ENCODE measurements around the gene NPC2.
"Not testable (repeated sequence)": the region's sequence is repeated elsewhere in the genome, so short reads cannot be mapped to it uniquely, and the experiment has no call there.

NPC2 gene

GRCh38 chr14:74492776-74493342, at the start of gene NPC2:
TSS of gene NPC2 (minus strand) at chr14:74493305. CDS start at chr14:74493274, 31 bp downstream.
- peak; percentile 18 for DNase-seq (ENCODE audit: low read depth, low spot score)

GRCh38 chr14:74542056-74542685, 49.1 kb upstream of the NPC2 start:
- no peak for TF ChIP-seq CTCF (IDR thresholded peaks at IDR 0.05; ENCODE audit: low read depth, low read length)
- no peak for DNase-seq (ENCODE audit: low read depth, low spot score)
- H3K4me3 ChIP-seq (ENCODE audit: low read depth, low read length), result no peak overlapping the region
- in situ Hi-C loops (cut with HindIII; ENCODE audit: low sequenced_read_pairs), result no loop called here

More at GRCh38 chr14:74492776-74493342, at the start of gene NPC2:
- no peak for TF ChIP-seq CTCF (IDR thresholded peaks at IDR 0.05; ENCODE audit: low read depth, low read length)
- in situ Hi-C loops (cut with HindIII; ENCODE audit: low sequenced_read_pairs), result no loop called here
- peak within 1 kb of the TSS; percentile 98 for H3K4me3 ChIP-seq (ENCODE audit: low read depth, low read length)

GRCh38 chr14:74541225-74541624, 48.1 kb upstream of the NPC2 start:
- DNase-seq (ENCODE audit: low read depth, low spot score), result no peak
- no peak for TF ChIP-seq CTCF (IDR thresholded peaks at IDR 0.05; ENCODE audit: low read depth, low read length)
- in situ Hi-C loops (cut with HindIII; ENCODE audit: low sequenced_read_pairs), result no loop called here
- H3K4me3 ChIP-seq (ENCODE audit: low read depth, low read length), result no peak overlapping the region

GRCh38 chr14:74539503-74539902, 46.4 kb upstream of the NPC2 start:
- DNase-seq (ENCODE audit: low read depth, low spot score), result no peak
- no peak for TF ChIP-seq CTCF (IDR thresholded peaks at IDR 0.05; ENCODE audit: low read depth, low read length)
- H3K4me3 ChIP-seq (ENCODE audit: low read depth, low read length), result no peak overlapping the region
- in situ Hi-C loops (cut with HindIII; ENCODE audit: low sequenced_read_pairs), result no loop called here

DNA sequence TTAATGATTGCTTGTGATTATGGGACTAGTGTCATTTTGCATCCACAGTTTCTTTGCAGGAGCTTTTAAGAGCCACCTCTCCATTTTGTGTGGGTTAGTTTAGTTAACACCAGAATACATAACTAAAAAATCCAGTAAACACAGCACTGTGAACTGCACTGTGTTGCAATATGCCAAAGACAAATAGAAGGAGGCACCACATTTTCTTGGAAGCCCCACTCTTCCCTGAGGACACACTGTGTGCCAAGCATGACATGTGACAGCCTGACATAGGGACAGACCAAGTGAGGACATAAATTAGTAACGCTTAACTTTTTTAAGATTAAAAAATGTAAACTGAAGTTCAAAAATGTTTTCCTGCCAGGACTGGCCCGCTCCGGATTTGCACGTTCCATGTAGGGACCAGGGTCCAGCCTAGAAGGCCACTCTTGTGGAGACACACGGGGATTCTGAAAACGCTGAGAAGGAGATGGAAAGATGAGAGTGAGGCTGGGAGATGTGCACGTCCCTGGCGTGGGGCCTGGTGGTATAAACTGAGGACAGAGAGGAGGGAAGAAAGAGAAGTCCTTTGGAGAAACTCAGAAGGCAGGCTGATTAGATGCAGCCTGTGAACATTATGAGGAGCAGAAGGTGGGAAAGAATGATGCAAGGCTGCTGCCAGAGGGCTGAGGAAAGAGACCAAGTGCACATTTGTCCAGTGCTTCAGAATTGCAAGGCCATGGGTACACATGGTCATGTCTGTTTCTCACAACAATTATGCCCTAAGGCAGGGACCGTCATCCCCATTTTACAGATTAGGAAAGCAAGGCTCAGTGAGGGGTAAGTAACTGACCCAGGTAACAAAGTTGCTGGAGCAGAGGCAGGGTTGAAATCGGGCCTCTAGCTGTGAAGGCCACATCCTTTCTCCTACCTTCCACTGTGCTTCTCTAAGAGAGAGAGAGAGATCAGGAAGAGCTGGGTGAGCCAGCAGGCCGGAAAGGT, 45.6 kb upstream of the NPC2 start:
- no peak for TF ChIP-seq CTCF (IDR thresholded peaks at IDR 0.05; ENCODE audit: low read depth, low read length)
- H3K4me3 ChIP-seq (ENCODE audit: low read depth, low read length), result no peak overlapping the region
- in situ Hi-C loops (cut with HindIII; ENCODE audit: low sequenced_read_pairs), result no loop called here
- no peak for DNase-seq (ENCODE audit: low read depth, low spot score)

DNA sequence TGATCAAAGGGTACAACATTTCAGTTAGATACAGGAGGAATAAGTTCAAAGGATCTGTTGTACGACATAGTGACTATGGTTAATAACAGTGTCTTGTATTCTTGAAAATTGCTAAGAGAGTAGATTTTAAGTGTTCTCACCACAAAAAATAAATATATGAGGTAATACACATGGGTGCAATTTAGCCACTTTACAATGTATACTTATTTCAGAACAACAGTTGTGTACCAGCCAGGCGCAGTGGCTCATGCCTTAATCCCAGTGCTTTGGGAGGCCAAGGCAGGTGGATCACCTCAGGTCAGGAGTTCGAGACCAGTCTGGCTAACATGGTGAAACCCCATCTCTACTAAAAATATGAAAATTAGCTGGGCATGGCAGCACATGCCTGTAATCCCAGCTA, 43.2 kb upstream of the NPC2 start:
- in situ Hi-C loops (cut with HindIII; ENCODE audit: low sequenced_read_pairs); DNase-seq (ENCODE audit: low read depth, low spot score): not testable (repeated sequence)

More for the DNA sequence above, 43.2 kb upstream of the NPC2 start:
- not testable (repeated sequence) for H3K4me3 ChIP-seq (ENCODE audit: low read depth, low read length)
